HPDE6-E6E7 (cell line): Measurements from ENCODE around the gene TNIP1.

Source experiments
- DNase-seq: peaks from one replicate; pipeline ENCODE4 v3.0.0; 2011; ENCODE audit warnings: missing footprints; ENCODE audit errors: extremely low spot score

TNIP1 gene

DNA sequence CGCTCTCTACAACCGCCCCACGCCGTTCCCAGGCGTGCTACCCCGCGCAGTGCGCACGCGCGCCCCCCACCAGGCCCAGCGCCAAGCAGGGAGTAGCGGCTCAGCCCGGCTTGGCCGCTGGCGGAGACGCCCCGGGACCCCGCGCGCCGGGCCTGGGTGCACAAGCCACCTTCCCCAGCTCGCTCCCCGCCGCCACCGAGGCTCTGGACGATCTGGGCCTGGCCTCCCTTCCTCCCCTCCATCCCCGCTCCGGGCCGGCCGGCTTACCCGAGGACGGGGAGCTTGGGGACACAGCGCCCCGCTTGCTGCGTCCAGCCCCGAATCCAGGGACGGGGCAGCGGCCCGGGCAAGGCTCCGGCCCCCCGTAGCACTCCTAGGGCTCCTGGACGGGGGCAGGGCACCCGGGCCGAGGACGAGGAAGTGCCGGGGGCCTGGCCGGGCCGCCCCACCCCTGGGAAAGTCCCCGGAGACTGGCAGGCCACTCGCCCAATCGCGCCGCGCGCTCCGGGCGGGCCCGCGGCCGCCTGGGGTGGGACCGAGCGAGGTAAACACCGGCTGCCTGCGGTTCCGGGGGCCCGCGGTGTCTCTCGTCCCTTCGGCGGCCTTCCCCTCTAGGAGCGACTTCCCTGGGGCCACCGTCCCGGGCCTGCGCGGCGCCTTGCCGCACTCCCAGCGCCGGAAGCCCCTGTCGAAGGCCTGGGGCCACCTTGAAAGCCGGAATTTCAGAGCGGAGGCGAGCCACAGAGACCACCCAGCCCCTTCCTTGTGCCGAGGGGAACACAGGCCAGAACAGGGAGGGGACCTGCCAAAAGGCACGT is at the start of gene TNIP1:
Gene TNIP1, minus strand, starts transcription at position 422 of the 818 bp plus-strand sequence. CDS start 15,939 bp downstream, outside the sequence.
- DNase-seq, result peak; percentile 86

- no peak for DNase-seq
Observed at GRCh38 chr5:151130235-151130921, 49.5 kb upstream of the TNIP1 start.

DNA sequence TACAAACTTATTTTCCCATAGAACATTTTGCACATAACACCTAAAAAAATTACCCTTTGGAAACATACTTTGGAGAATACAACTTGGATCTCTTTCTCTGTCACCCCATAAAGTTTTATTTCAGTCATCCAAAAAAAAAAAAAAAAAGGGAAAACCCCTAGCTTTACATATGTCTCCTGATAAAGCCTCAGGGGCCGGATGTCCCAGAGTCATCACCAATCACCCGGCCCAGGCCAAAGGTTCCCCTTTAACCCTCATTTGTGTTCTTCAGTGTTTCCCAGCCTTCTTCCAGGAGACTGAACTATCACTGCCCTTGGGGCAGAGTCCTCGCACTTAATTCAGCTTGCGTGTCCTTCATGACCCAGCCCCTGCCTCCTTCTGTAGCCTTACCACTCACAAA is 48.0 kb upstream of the TNIP1 start:
- DNase-seq, result no peak

DNA sequence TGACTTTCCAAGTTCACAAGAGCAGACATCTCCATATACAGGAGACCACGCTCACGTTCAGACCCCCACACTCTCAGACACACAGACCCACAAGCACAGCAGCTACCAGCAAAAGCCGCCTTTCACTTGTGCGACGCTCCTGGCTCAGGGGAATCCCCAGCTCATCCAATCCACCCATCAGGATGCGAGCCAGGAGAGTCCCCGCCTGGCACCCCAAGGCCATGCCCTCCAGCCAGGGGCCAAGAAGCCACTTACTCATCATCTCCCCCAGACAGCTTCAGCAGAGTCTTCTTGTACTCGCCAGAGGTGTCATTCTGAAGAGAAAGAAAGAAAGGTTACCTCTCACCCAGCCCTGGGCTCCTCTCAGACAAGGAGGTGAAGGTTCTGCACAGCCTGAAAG is 47.1 kb upstream of the TNIP1 start:
- no peak for DNase-seq

GRCh38 chr5:151126199-151126645 is 45.4 kb upstream of the TNIP1 start:
- DNase-seq, result peak; percentile 33

DNA sequence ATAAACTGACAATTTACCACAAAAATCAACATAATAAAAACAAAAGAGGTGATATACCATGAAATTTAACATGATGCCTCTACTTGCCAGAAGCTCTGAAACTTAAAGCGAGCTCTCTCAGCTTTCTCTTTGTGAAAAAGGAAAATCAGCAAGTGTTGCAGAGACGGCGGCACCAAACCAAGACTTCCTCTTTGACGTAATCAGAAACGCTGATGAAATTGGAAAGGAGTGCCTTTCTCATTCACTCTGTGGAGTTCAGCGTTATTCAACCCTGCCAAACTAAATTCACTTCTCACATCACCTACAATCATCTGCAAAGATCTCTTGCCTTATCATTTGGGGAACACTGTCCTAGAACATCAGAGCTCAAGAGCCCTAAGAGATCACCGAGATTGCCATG is 44.6 kb upstream of the TNIP1 start:
- no peak for DNase-seq

- no peak for DNase-seq
Observed at GRCh38 chr5:151123897-151124751, 43.3 kb upstream of the TNIP1 start.

DNA sequence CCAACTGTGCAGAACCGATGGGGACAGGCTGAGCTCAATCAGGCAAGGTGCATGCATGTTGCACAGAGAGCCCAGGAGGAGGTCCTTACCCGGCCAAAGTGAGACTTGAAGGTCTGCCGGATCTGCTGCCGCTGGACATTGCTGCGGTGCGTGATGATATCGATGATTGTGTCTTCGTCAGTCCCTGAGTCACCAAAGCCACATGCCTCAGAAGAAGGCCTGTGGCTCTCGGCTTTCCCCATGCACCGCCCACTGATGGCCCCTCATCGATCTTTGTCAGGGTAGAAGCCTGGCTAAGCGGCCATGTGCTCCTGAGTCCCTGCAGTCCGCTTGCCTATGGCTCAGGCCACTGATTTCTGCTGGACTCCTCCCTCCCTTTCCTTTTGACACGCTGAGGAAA is 42.0 kb upstream of the TNIP1 start:
- DNase-seq, result no peak

DNA sequence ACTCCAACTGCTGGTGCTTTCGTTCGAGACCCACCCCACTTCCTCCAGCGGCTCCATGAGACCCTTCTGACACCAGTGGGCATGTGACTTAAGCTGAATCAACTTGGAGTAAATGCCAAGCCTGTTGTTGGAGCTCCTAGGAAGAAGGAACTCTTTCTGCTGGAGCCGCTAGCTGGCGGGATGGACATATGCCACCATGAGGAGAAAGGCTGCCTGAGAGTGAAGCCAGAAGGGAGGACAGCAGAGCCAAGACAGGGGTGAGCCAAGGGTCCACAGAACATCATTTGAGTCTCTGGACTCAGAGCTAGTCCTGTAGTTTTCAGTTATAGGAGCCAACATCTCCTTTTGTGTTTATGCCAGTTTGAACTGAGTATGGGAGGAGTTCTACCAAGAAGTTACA is 40.8 kb upstream of the TNIP1 start:
- no peak for DNase-seq

GRCh38 chr5:151121095-151121494 is 40.3 kb upstream of the TNIP1 start:
- no peak for DNase-seq

- DNase-seq, result no peak
Observed at GRCh38 chr5:151118913-151119575, 38.2 kb upstream of the TNIP1 start.

- peak; percentile 64 for DNase-seq
Observed at GRCh38 chr5:151115272-151115905, 34.6 kb upstream of the TNIP1 start.

- no peak for DNase-seq
Observed at GRCh38 chr5:151113651-151114050, 32.8 kb upstream of the TNIP1 start.

GRCh38 chr5:151110992-151111391 is 30.2 kb upstream of the TNIP1 start:
- DNase-seq, result no peak

DNA sequence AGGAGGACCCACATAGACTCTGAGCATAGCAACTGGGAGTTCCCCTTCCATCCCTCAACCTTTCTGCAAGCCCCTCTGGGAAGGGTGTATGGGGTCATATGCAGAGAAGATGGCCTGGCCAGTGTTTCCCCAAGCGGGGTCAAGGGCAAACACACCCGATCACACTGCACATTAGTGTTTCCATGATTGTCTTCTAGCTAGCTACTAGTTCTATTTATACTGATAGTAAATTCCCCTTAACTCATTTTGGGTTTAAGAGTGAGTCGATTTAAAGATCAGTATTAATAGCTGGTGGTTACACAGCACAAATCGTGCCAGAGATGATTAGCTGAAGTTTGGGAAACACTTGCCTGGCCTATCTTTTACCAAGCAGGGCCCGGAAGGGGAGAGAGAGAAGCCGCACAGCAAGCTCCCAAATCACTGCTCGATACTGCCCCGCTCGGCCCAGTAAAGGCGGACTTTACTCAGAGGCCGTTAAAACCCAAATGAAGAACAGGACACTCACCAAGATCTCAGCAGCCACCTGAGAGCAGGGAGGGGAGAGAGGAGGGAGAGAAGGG is 29.4 kb upstream of the TNIP1 start:
- no peak for DNase-seq

GRCh38 chr5:151108566-151108965 is 27.7 kb upstream of the TNIP1 start:
- no peak for DNase-seq

GRCh38 chr5:151107738-151108520 is 27.1 kb upstream of the TNIP1 start:
- DNase-seq, result no peak

- DNase-seq, result no peak
Observed at GRCh38 chr5:151107084-151107483, 26.2 kb upstream of the TNIP1 start.

DNA sequence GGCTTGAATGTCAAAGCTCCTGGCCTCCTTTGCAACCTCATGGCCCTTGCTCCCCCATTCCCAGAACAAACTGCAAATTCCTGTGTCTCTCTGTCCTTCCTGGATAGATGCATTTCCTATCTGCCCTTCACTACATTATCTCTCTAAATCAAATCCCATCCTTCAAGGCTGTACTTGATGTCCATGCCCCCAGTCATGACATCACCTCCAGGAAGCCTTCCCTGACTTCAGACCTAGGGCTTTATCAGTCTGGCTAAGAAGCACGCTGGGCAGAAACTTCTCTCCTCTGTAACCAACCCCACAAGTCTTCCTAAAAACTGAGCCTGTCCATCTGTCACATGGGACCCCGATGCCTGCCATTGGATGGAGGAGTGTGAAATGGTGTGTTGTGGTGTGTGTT is 25.7 kb upstream of the TNIP1 start:
- no peak for DNase-seq

DNA sequence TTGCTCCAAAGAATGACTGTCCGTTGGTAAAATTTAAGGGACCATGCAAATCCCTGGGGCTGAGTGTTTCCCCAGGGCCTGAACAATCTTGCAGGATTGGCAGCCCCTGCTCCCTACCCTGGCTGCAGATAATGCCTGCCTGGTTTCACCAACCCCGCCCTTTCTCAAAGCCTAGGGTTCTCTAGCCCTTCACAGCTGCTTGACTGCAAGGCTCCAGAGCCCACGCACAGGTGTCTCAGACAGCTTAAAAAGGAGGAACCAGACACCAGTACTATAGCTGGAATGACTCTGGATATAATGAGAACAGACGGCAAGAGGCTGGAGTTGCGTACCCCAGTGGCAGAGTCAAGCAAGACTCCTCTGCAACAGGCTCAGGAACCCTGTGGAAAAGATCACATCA is 25.2 kb upstream of the TNIP1 start:
- DNase-seq, result no peak
